C4-2B (cell line): Measurements from ENCODE around the gene PTGER4.

Source experiments
- ZFX ChIP-seq: fragments of 450-650 bp; IDR thresholded peaks from 2 replicates; pipeline ENCODE4 v1.6.1; 2017
- TF ChIP-seq, protein P1 (sequence below): fragments of 450-650 bp; conservative IDR thresholded peaks from 2 replicates; pipeline ENCODE4 v1.5.1; 2017; ENCODE audit warnings: mild to moderate bottlenecking

DNA sequence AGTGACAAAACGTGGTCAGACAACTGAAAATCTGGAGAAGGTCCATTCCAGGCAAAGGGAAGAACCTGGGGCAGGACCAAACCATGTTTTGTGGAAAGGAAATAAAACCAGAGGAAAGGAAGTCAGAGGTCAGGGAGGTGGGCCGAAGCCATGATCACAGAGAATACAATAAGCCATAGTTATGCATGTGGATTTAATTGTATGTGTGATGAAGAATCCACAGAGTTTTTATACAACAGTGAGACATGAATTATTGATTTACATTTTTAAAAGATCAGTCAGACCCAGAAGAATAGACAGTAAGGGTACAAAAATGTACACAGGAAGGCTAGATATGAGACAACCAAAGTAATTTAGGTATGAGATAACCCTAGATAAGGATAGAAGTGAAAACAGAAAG is 55.3 kb downstream of the PTGER4 start:
- TF ChIP-seq, protein P1, sequence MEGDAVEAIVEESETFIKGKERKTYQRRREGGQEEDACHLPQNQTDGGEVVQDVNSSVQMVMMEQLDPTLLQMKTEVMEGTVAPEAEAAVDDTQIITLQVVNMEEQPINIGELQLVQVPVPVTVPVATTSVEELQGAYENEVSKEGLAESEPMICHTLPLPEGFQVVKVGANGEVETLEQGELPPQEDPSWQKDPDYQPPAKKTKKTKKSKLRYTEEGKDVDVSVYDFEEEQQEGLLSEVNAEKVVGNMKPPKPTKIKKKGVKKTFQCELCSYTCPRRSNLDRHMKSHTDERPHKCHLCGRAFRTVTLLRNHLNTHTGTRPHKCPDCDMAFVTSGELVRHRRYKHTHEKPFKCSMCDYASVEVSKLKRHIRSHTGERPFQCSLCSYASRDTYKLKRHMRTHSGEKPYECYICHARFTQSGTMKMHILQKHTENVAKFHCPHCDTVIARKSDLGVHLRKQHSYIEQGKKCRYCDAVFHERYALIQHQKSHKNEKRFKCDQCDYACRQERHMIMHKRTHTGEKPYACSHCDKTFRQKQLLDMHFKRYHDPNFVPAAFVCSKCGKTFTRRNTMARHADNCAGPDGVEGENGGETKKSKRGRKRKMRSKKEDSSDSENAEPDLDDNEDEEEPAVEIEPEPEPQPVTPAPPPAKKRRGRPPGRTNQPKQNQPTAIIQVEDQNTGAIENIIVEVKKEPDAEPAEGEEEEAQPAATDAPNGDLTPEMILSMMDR = no peak
- no peak for TF ChIP-seq ZFX
